ENCODE results near the gene PDGFD.

Gene PDGFD

DNA sequence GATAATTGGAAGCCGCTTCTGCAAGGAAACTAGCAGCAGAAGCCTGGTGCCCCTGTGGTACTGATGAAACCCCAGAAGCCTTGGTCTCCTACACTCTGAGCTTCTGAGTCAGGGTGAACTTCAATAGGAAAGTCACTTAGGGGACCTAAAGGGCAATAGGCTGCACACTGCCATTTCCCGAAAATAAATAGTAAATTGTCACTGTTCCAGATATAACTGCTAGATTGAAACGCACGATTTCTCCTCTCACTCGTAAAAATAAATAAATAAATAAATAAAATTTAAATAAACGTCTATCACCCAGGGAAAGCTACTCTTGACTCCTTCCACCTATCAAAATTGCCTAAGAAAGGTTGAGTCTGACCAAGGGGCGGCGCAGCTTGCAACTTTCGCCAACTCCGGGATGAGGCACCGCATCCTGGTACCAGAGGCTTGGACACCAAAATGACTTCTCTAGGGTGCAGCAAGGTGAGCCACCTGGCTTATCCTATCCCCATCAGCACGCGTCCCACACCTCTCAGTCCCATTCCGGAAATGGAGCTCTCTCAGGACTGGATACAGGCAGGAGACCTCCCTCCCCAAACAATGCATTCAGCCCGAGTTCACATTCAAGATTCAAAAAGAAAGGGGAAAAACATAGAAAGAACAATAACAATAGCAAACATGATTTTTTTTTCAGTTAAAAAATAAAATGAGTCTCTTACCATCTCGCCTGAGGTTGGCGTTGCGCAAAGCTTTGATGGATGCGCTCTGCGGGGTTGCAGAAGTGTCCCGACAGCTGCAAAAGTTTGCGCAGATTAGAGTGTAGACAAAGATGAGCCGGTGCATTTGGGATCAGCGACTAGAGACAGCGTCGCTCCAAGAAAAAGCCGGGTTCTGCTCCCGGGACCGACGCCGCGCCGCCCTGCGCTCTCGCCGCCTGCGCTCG lies 583 bp downstream of the PDGFD start:
- H3K27ac ChIP-seq (ENCODE audit: insufficient read depth, low read depth, low read length, poor library complexity, severe bottlenecking): no peak overlapping the region
- 5 to 6% methylated on average over 35 to 36 of the region's 38 CpGs for WGBS, 2 experiments
- peak overlapping the region; percentile 63 for H3K4me3 ChIP-seq (ENCODE audit: insufficient read depth, low read depth, low read length)
- H3K36me3 ChIP-seq (ENCODE audit: control insufficient read depth, insufficient read depth, low read length): no peaks in the 10 kb centered on the region
- no peaks in the 10 kb centered on the region for H3K27me3 ChIP-seq (ENCODE audit: control insufficient read depth, insufficient read depth, low read length, poor library complexity, severe bottlenecking)
- H3K4me1 ChIP-seq (ENCODE audit: control insufficient read depth, insufficient read depth, low read length): no peaks in the 10 kb centered on the region
- H3K9me3 ChIP-seq (ENCODE audit: control insufficient read depth, low read length): no peaks in the 10 kb centered on the region

DNA sequence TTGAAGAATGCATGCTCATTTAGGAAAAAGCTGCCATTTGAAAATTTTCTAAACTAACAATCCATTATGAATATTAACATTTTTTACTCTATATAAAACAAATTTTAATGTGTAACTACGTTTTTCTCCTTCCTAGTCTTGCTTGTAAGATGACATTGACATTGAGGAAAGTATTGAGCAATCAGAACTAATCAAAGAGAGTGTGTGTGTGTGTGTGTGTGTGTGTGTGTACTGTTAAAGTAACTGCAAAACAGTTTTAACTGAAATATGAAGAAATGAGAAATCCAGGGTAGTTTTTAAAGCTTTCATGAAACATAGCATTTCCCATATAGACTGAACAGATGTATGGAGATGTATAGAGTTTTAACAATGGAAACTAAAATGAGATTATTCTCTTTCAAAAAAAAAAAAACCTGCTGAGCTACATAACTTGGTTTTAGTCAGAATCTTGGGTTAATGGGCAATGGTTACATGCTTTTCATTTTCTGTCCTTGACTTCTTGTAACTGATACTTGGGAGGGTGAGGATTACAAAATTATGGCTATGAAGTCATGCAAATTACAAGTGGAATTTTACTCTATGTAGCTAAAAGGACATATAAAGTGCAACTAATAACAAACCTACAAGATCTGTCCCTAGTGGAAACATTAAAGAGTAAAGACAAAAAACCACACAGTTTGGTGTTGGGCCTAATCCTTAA lies 2.0 kb downstream of the PDGFD start:
- WGBS, 2 experiments: 91% methylated on average over 1 of the region's 1 CpG; no CpG with 5 or more reads in 1 of the 2 experiments
- no peaks in the 10 kb centered on the region for H3K36me3 ChIP-seq (ENCODE audit: control insufficient read depth, insufficient read depth, low read length)
- no peak overlapping the region for H3K4me3 ChIP-seq (ENCODE audit: insufficient read depth, low read depth, low read length)
- no peak overlapping the region for H3K27ac ChIP-seq (ENCODE audit: insufficient read depth, low read depth, low read length, poor library complexity, severe bottlenecking)
- H3K27me3 ChIP-seq (ENCODE audit: control insufficient read depth, insufficient read depth, low read length, poor library complexity, severe bottlenecking): no peaks in the 10 kb centered on the region
- H3K9me3 ChIP-seq (ENCODE audit: control insufficient read depth, low read length): no peaks in the 10 kb centered on the region
- H3K4me1 ChIP-seq (ENCODE audit: control insufficient read depth, insufficient read depth, low read length): no peaks in the 10 kb centered on the region

DNA sequence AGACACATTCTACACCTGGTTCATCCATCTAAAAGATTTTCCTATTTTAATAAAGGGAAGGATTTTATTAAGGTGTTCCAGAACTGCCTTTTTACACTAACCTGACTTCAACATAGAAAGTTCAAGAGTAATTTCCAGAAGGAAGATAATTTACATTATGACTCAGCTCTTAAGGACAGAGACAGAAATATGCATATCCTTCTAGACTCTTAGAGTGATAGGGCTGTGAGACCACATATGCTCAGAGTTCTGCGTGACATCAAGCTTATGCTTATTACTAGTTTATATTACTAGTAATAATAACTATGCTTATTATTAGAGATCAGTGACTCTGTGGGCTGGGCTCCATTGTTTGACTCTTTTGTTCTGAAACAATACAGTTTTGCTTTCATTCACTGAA lies 4.6 kb downstream of the PDGFD start:
- no peaks in the 10 kb centered on the region for H3K27me3 ChIP-seq (ENCODE audit: control insufficient read depth, insufficient read depth, low read length, poor library complexity, severe bottlenecking)
- H3K4me3 ChIP-seq (ENCODE audit: insufficient read depth, low read depth, low read length): no peak overlapping the region
- H3K36me3 ChIP-seq (ENCODE audit: control insufficient read depth, insufficient read depth, low read length): no peaks in the 10 kb centered on the region
- WGBS, 2 experiments: 86% methylated on average over 1 of the region's 1 CpG; no CpG with 5 or more reads in 1 of the 2 experiments
- no peaks in the 10 kb centered on the region for H3K9me3 ChIP-seq (ENCODE audit: control insufficient read depth, low read length)
- no peaks in the 10 kb centered on the region for H3K4me1 ChIP-seq (ENCODE audit: control insufficient read depth, insufficient read depth, low read length)
- no peak overlapping the region for H3K27ac ChIP-seq (ENCODE audit: insufficient read depth, low read depth, low read length, poor library complexity, severe bottlenecking)

DNA sequence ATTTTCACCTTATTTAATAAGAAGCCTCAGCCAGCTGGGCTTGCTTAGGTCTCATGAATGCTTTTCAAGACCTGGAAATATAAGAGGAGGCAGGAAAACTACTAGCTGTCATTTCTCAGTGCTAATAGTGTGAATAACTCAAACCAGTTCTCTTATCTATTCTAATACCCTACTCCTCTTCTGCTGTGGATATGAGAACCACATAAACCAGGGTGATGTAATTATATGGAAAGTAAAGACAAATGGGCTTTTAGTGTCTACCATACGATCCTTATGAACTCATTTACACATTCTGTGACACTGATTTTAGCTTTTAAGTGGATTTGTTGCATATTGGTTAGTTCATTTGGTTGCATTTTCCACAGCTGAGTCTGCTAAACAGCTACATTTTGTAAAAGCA lies 8.6 kb downstream of the PDGFD start:
- 93% methylated on average over 1 of the region's 1 CpG; no CpG with 5 or more reads in 1 of the 2 experiments for WGBS, 2 experiments
- Histone ChIP-seq H3K9me3 (ENCODE audit: control insufficient read depth, low read length) (no peaks in the 10 kb centered on the region), H3K36me3 (ENCODE audit: control insufficient read depth, insufficient read depth, low read length) (no peaks in the 10 kb centered on the region), H3K4me1 (ENCODE audit: control insufficient read depth, insufficient read depth, low read length) (no peaks in the 10 kb centered on the region), H3K27ac (ENCODE audit: insufficient read depth, low read depth, low read length, poor library complexity, severe bottlenecking) (no peak overlapping the region), H3K4me3 (ENCODE audit: insufficient read depth, low read depth, low read length) (no peak overlapping the region), H3K27me3 (ENCODE audit: control insufficient read depth, insufficient read depth, low read length, poor library complexity, severe bottlenecking) (no peaks in the 10 kb centered on the region)

DNA sequence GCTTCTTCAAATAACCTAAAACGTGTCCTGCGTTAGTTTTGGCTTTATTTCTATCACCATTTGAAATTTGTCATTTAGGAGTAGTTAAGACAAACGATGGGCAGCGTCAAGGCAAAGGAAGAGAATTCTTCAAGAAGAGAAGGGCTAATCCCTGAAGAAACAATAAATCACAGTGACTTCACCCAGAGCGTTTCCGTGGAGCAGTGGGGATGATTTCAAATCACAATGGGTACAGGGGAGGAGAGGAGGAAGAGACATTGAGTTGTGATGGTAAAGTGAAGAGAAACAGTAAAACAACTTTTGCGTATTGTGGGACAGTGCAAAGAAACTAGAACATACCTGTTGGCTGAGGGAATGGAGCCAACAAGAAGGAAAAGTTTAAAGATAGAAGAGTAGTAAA lies 9.7 kb downstream of the PDGFD start:
- no peaks in the 10 kb centered on the region for H3K9me3 ChIP-seq (ENCODE audit: control insufficient read depth, low read length)
- H3K27ac ChIP-seq (ENCODE audit: insufficient read depth, low read depth, low read length, poor library complexity, severe bottlenecking): no peak overlapping the region
- 53 to 55% methylated on average over 5 to 7 of the region's 7 CpGs for WGBS, 2 experiments
- no peaks in the 10 kb centered on the region for H3K27me3 ChIP-seq (ENCODE audit: control insufficient read depth, insufficient read depth, low read length, poor library complexity, severe bottlenecking)
- H3K4me3 ChIP-seq (ENCODE audit: insufficient read depth, low read depth, low read length): no peak overlapping the region
- H3K36me3 ChIP-seq (ENCODE audit: control insufficient read depth, insufficient read depth, low read length): no peaks in the 10 kb centered on the region
- no peaks in the 10 kb centered on the region for H3K4me1 ChIP-seq (ENCODE audit: control insufficient read depth, insufficient read depth, low read length)

DNA sequence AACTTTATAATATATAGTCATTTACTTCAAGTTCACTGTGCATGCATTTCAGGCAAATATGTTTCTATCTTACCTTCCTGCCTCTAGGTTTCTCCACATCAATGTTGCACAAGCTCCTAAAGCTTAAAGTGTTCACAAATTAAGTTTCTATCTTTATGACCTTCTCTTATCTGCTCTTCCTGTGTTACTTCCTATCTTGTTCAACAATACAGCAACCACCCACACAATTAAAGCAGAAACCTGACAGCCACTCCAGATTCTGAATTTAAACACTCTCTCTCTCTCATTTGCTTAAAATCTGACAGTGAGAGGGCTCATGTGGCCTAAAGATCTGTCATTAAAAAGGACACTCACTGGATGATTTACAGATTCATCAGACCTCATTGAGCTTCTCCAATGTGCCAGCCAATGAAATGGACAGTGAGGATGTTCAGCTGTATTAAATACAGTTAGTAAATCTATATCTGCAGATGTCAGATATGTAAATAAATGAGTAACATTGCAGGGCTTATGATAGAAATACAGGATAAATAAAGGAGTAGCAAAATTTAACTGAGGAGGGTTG lies 10.9 kb downstream of the PDGFD start:
- Histone ChIP-seq H3K36me3 (ENCODE audit: control insufficient read depth, insufficient read depth, low read length) (no peaks in the 10 kb centered on the region), H3K9me3 (ENCODE audit: control insufficient read depth, low read length) (no peaks in the 10 kb centered on the region), H3K27me3 (ENCODE audit: control insufficient read depth, insufficient read depth, low read length, poor library complexity, severe bottlenecking) (no peaks in the 10 kb centered on the region), H3K4me3 (ENCODE audit: insufficient read depth, low read depth, low read length) (no peak overlapping the region), H3K4me1 (ENCODE audit: control insufficient read depth, insufficient read depth, low read length) (no peaks in the 10 kb centered on the region), H3K27ac (ENCODE audit: insufficient read depth, low read depth, low read length, poor library complexity, severe bottlenecking) (no peak overlapping the region)

DNA sequence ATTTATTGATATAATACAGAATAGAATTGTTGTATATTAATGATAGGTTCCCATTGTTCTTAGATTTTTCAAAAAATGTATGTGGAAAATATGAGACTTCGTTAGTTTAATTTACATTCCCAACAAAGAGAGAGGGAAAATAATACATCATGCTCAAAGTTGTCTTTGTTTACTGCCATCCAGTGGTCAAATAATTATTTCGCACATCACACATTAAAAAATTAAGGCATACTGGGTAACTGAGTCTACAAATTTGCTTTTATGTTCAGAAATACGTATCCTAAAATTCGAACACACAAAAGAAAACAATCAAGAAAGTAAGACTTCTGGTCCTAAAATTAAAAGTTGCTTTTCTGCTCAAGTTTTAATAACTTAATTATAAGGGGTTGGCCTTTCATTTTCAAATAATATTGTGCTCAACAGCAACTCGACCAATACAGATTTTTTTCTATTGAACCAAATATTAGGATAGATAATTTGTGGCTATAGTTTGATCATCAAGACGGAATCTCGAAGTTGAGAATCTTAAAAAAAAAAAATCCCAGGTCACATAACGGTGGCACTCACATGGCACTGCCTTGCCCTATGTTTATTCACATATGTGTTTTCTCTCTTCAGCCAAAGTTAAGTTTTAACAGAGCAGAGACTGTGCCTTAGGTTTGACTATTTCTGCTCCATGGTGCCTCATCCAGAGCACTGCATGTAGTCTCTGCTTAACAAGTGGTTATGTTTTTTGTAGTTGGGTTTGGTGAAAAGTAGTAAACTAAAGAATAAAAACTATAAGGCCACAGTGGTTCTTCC lies 12.3 kb downstream of the PDGFD start:
- no peaks in the 10 kb centered on the region for H3K4me1 ChIP-seq (ENCODE audit: control insufficient read depth, insufficient read depth, low read length)
- no peaks in the 10 kb centered on the region for H3K27me3 ChIP-seq (ENCODE audit: control insufficient read depth, insufficient read depth, low read length, poor library complexity, severe bottlenecking)
- H3K4me3 ChIP-seq (ENCODE audit: insufficient read depth, low read depth, low read length): no peak overlapping the region
- H3K36me3 ChIP-seq (ENCODE audit: control insufficient read depth, insufficient read depth, low read length): no peaks in the 10 kb centered on the region
- no peaks in the 10 kb centered on the region for H3K9me3 ChIP-seq (ENCODE audit: control insufficient read depth, low read length)
- WGBS, 2 experiments: 91 to 94% methylated on average over 4 to 7 of the region's 8 CpGs
- no peak overlapping the region for H3K27ac ChIP-seq (ENCODE audit: insufficient read depth, low read depth, low read length, poor library complexity, severe bottlenecking)

DNA sequence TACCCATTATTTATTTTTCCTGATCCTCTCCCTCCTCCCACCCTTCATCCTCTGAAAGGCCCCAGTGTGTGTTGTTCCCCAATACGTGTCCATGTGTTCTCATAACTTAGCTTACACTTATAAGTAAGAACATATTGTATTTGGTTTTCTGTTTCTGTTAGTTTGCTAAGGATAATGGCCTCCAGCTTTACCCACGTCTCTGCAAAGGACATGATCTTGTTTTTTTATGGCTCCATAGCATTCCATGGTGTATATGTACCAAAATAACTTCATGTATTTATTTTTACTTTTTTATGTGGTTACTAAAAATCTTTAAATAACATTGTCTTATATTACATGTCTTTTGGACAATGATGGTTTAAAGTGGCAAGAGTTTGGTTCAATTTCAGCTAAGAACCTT lies 15.2 kb downstream of the PDGFD start:
- no peaks in the 10 kb centered on the region for H3K36me3 ChIP-seq (ENCODE audit: control insufficient read depth, insufficient read depth, low read length)
- H3K27me3 ChIP-seq (ENCODE audit: control insufficient read depth, insufficient read depth, low read length, poor library complexity, severe bottlenecking): no peaks in the 10 kb centered on the region
- H3K4me1 ChIP-seq (ENCODE audit: control insufficient read depth, insufficient read depth, low read length): no peaks in the 10 kb centered on the region
- H3K9me3 ChIP-seq (ENCODE audit: control insufficient read depth, low read length): no peaks in the 10 kb centered on the region
- H3K4me3 ChIP-seq (ENCODE audit: insufficient read depth, low read depth, low read length): no peak overlapping the region
- 91% methylated on average over 1 of the region's 2 CpGs; no CpG with 5 or more reads in 1 of the 2 experiments for WGBS, 2 experiments
- H3K27ac ChIP-seq (ENCODE audit: insufficient read depth, low read depth, low read length, poor library complexity, severe bottlenecking): no peak overlapping the region

DNA sequence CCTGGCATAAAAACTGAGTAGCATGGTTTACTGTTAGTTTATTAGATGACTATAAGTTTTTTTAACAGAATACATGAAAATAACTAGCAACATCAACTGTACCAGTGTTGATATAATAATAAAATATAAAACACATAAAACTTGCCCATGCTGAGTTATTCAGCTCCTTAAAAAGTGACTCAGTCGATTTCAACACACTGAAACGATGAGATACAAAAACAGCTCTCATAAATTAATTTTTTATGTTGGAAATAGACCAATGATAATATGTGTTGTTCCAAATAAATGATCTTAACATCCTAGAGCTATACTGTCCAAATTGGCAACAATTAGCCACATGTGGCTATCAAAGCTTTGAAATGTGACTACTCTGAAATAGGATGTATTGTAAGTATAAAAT lies 15.9 kb downstream of the PDGFD start:
- 100% methylated on average over 1 to 2 of the region's 2 CpGs for WGBS, 2 experiments
- no peaks in the 10 kb centered on the region for H3K9me3 ChIP-seq (ENCODE audit: control insufficient read depth, low read length)
- no peak overlapping the region for H3K4me3 ChIP-seq (ENCODE audit: insufficient read depth, low read depth, low read length)

More for the DNA sequence above, 15.9 kb downstream of the PDGFD start:
- Histone ChIP-seq H3K27me3 (ENCODE audit: control insufficient read depth, insufficient read depth, low read length, poor library complexity, severe bottlenecking) (no peaks in the 10 kb centered on the region), H3K36me3 (ENCODE audit: control insufficient read depth, insufficient read depth, low read length) (no peaks in the 10 kb centered on the region), H3K4me1 (ENCODE audit: control insufficient read depth, insufficient read depth, low read length) (no peaks in the 10 kb centered on the region), H3K27ac (ENCODE audit: insufficient read depth, low read depth, low read length, poor library complexity, severe bottlenecking) (no peak overlapping the region)

Measured in ectodermal cell (in vitro differentiated cells).